HG02973 (cell line): ENCODE data around the gene RAMAC.
A peak's percentile ranks its signal among the peaks of the same experiment; 100 is the strongest.
"Not testable (repeated sequence)": the region's sequence is repeated elsewhere in the genome, so short reads cannot be mapped to it uniquely, and the experiment has no call there.

Experiments
- ATAC-seq: cut with Tn5 transposase; IDR thresholded peaks from one replicate; pipeline ENCODE4 v1.9.1; 2021; ENCODE audit warnings: moderate library complexity; ENCODE audit not compliant: unreplicated experiment

Gene RAMAC

GRCh38 chr15:82966671-82967071 is 19.3 kb upstream of the RAMAC start:
- peak; percentile 83 for ATAC-seq

- ATAC-seq, result no peak
Measured at GRCh38 chr15:82968066-82968465, 17.9 kb upstream of the RAMAC start.

GRCh38 chr15:82969353-82969752 is 16.7 kb upstream of the RAMAC start:
- no peak for ATAC-seq

GRCh38 chr15:82970078-82970686 is 15.8 kb upstream of the RAMAC start:
- ATAC-seq, result no peak

- ATAC-seq, result no peak
Measured at GRCh38 chr15:82970696-82971095, 15.3 kb upstream of the RAMAC start.

GRCh38 chr15:82971218-82971984 is 14.6 kb upstream of the RAMAC start:
- ATAC-seq, result no peak

GRCh38 chr15:82972990-82973389 is 13.0 kb upstream of the RAMAC start:
- no peak for ATAC-seq

- no peak for ATAC-seq
Measured at GRCh38 chr15:82977076-82977475, 8.9 kb upstream of the RAMAC start.

- no peak for ATAC-seq
Measured at GRCh38 chr15:82978438-82978837, 7.6 kb upstream of the RAMAC start.

- no peak for ATAC-seq
Measured at GRCh38 chr15:82979726-82980125, 6.3 kb upstream of the RAMAC start.

- ATAC-seq, result no peak
Measured at GRCh38 chr15:82980981-82981380, 5.0 kb upstream of the RAMAC start.

GRCh38 chr15:82986442-82986780 is 401 bp downstream of the RAMAC start:
- ATAC-seq, result peak; percentile 38

GRCh38 chr15:82992436-82992998 is 6.5 kb downstream of the RAMAC start:
- ATAC-seq, result no peak

- no peak for ATAC-seq
Measured at GRCh38 chr15:82993144-82993543, 7.1 kb downstream of the RAMAC start.

- no peak for ATAC-seq
Measured at GRCh38 chr15:82995076-82995475, 9.1 kb downstream of the RAMAC start.

GRCh38 chr15:82995938-82996337 is 9.9 kb downstream of the RAMAC start:
- no peak for ATAC-seq

GRCh38 chr15:82999426-82999825 is 13.4 kb downstream of the RAMAC start:
- ATAC-seq, result no peak

- peak; percentile 83 for ATAC-seq
Measured at GRCh38 chr15:82999905-83000671, 14.1 kb downstream of the RAMAC start.

GRCh38 chr15:83000672-83001031 is 14.6 kb downstream of the RAMAC start:
- ATAC-seq, result not testable (repeated sequence)

GRCh38 chr15:83010709-83011270 is 24.8 kb downstream of the RAMAC start:
- ATAC-seq, result peak; percentile 54

- peak; percentile 86 for ATAC-seq
Measured at GRCh38 chr15:83011271-83012075, 25.5 kb downstream of the RAMAC start, which contains the start of gene C15orf40. TSS of gene C15orf40 (minus strand) at chr15:83011639. CDS start at chr15:83011607, 32 bp downstream.
